Measurements from ENCODE around the gene SETD1A.
"Not testable (repeated sequence)": the region's sequence is repeated elsewhere in the genome, so short reads cannot be mapped to it uniquely, and the experiment has no call there.

The SETD1A gene

DNA sequence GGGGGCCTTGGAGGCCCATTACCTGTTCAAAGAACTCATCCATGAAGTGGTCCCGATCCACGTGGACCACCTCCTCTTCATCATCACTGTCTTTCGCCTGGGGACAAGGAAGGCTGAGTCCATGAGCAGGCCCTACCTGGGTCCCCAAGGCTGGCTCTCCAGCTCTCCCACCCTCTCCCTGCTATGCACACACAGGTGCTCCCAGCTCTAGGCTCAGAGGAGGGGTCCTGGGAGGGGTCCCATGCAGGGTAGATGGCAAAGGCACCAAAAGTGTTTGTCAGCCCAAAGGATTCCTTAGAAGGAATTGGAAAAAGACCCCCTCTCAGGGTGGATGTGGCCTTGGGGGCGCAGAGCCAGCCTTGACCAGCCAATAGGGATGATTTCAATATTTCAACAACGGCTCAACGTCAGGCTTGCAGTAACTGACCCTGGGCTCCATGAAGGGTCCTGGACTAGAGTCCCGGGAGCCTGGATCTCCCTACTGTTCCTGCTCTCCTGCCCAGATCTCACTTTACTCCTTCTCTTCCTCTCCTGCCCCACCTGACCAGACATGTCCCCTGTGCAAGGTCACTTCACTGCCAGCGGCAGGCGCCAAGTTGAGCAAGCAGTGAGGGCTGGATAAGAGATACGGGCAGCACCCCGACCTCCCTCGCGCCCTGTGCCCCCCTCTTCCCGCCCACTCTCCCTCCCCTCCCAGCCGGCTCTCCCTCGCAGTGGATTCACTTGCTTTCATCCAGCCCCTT, 44.1 kb downstream of the SETD1A start:
- no peak for DNase-seq

DNA sequence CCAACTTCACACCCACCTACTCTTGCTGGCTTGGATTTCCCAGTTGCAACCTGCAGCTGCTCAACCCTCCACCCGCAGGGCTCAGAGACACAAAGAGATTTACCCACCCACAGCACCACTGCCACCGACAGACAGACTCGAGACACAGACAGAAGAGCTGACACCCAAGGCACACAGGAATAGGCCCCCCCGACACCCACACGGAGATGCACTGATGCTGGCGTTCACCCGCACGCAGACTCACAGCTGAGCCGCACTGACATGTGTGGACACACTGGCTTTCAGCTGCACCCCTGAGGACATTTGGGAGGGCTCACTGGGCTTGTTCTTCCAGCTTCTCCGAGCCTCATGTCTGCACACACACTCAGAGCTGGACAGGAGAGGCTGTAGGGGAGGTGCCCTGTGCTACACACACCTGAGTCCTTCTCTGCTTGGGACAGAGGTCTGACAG, 44.7 kb downstream of the SETD1A start:
- no peak for DNase-seq

DNA sequence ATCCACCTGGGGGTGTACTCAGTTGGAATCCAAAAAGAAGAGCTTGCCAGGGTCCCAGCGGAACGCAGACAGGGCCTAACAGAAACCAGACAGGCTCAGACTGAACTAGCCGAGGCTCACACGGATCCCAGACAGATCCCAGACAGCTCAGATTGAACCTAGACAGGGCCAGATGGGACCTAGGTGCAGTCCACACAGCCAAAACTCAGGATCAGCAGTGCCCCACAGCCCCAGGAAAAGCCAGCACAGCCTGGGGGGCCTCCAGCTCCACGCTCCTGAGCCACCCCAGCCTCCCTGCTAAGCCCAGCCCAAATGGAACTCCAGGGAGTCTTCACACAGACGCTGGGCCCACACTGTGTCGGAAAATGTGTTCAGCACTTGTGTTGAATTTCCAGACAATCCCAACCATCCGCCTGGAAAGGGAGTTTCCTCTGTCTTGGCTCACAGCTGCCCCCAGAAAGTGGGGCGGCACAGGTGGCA, 45.3 kb downstream of the SETD1A start:
- DNase-seq: no peak

DNA sequence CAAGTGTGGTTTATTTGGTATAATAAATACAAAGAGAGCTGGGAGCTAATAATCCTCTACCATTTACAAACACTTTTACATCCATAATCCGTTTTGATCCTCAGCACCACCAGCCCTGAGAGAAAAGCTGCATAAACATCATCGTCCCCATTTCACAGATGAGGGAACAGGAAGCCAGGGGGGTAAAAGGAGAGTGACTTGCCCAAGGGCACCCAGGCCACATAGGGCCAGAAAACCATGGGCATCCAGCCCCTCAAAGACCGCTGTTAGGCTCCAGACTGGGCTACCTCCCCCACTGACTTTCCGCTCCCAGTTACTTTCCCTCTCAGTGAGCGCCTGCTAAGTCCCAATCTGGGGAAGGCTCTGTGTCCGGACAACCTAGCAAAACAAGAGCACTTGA, 46.2 kb downstream of the SETD1A start:
- no peak for DNase-seq

DNA sequence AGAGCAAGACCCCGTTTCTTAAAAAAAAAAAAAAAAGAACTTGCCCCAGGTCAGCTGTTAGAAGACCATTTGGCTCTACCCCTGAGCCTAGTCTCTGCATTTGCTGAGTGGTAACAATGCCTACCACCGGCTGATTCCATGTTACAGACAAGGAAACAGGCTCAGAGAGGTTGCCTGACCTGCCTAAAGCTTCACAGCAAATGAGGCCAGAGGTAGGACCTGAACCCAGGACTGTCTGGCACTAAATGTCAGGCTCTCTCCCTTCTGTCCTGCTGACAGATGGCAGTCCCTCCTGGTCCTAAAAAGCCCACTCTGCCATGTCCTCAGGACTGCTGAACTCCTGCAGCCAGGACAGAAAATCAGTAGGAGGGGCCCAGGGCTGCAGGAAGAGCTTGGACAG, 47.1 kb downstream of the SETD1A start:
- DNase-seq: no peak

DNA sequence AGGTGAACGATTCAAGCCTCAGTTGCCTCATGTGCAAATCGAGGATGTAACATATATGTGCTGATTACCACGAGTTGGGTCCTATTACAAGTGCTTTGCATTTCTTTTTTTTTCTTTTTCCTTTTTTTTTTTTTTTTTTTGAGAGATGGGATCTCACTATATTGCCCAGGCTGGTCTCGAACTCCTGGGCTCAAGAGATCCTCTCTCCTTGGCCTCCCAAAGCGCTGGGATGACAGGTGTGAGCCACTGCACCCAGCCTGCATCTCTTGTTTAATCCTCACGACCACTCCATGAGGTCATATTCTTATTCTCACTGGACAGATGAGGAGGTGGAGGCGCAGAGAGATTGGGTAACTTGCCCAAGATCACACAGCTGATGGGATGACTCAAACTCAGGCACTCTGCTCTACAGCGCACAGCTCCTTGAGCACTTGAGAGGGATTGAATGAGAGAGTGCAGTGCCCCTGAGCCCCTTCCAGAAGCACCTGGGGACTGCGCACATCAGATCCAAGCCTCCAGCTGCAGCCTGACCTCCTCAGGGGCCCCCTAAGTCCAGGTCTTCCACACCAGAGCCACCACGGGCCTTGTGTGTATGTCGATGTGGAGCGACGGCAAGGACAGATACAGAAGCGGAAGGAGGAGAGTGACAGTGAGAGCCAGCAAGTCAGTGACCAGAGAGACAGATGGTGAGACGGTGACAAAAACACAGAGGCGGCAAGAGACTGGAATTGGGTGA, 48.0 kb downstream of the SETD1A start:
- DNase-seq: no peak

DNA sequence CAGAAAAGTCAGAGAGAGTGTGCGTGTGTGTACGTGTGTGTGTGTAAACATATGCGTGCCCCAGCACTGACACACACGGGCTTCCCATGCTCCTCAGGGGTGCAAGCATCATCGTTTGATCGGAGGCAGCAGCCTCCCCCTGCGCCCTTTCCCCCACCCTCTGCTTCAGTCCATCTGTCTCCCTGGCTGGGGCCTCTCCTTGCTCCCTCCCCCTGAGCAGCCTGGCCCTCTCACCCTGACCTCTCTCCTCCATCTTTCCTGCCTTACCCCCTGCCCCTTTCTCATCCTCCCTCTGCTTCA, 48.5 kb downstream of the SETD1A start:
- no peak for DNase-seq

DNA sequence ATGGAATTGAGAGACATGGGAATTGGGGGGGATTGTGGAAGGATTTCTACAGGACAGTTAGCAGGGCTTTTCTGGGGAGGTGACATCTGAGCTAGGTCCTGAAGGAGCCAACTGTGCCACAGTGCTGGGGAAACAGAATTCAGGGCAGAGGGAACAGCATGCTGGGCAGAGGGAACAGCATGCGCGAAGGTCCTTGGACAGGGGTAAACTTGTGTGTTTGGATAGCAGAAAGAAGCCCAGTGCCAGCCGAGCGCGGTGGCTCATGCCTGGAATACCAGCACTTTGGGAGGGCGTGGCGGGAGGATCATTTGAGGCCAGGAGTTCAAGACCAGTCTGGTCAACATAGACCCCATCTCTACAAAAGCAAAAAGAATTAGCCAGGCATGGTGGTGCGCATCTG, 49.0 kb downstream of the SETD1A start:
- no peak for DNase-seq

DNA sequence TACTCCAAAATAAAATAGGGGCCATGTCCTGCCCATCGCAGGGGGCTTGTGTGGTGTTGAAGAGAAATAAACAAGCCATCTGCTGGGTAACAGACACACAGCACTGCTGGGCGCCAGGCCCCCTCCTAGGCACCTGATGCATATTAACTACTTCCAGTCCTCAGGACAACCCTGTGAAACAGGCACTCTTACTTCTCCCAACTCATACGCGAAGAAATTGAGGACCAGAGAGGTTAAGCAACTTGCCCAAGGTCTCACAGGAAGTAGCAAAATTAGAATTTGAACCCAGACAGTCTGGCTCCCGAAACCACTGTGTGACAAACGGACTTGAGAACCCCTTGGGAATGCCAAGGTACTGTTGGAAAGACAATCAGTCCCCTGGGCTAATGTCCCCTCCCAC, 50.1 kb downstream of the SETD1A start:
- DNase-seq: no peak

DNA sequence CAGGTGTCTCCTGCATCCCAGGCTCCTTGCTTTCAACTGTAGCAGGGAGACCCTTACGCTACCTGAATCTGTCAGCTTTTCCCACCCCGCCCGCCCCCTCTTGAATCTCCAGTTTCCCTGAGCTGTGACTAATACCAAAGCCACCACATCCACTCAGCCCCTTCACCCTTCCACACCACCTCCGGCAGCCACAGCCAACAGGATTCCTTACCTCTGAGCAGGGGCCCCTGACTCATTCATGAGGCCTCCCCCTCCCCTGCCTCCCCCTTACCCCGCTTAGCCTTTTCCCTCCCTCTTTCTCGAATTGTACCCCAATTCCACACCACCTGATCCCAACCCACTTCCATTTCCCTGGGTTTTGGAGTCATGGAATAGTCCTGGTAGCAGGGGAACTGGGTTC, 50.6 kb downstream of the SETD1A start:
- peak; percentile 58 for DNase-seq

DNA sequence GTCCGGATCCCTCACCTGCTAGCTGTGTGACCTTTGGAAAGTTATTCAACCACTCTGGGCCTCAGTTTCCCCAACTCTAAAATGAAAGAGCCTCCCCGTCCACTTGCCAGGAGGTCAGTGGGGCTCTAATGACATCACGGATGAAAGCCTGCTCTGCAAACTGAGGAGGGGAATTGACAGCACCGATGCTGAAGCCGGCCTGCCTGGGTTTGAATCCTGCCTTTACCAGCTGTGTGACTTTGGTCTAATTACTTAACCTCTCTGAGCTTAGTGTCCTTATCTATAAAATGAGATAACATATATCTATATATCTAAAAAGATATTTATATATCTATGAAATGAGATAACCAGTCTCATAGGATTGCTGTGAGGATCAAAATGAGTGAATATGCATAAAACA, 51.0 kb downstream of the SETD1A start:
- DNase-seq: no peak

DNA sequence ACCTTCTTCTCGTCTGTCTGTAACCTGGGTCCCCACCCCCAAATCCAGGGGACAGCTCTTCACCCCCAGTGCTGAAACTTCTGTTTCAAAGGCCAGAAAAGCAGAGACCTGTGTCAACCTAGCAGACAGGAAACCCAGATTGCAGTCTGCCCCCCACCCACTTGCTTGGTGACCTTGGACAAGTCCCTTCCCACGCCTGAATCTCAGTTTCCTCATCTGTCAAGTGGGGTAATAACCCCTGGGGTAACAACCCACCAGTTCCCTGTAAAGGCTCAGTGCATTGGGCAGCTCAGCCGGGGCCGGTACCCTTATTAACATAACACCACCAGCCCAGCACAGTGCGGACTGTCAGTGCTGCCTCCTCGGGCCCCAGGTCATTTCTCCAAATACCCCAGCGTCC, 51.6 kb downstream of the SETD1A start:
- DNase-seq: no peak

DNA sequence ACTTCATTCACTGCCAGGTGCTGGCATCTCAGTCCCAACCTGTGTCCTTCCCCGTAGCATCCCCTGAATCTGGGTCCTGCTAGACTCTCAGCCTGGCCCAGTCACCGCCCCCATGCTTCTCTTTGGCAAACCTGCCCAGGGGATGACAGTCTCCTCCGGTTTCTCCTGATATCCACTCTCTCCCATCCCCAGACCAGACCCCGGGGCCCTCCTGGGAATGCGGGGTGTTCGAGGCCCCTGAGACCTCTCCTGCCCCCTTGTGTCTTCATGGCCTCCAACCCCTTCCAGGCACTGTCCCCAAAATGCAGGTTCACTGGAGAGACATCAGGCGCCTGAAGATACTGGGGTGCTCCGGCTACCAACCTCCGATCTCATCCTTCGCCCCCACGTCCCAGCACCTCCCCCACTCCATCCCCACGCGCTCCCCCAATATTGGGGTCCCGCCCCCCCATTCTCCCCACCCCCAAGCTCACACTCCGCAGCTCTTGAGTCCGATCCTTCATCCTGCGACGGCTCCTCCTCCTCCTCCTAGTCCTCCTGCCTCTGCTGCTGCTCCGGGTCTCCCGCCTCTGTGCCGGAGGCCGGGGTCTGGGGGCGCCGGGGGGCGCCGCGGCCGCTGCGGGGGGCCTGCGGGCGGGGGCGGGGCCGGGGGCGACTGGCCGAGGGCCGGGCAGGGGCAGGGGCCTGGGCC, 52.5 kb downstream of the SETD1A start:
- DNase-seq: no peak

DNA sequence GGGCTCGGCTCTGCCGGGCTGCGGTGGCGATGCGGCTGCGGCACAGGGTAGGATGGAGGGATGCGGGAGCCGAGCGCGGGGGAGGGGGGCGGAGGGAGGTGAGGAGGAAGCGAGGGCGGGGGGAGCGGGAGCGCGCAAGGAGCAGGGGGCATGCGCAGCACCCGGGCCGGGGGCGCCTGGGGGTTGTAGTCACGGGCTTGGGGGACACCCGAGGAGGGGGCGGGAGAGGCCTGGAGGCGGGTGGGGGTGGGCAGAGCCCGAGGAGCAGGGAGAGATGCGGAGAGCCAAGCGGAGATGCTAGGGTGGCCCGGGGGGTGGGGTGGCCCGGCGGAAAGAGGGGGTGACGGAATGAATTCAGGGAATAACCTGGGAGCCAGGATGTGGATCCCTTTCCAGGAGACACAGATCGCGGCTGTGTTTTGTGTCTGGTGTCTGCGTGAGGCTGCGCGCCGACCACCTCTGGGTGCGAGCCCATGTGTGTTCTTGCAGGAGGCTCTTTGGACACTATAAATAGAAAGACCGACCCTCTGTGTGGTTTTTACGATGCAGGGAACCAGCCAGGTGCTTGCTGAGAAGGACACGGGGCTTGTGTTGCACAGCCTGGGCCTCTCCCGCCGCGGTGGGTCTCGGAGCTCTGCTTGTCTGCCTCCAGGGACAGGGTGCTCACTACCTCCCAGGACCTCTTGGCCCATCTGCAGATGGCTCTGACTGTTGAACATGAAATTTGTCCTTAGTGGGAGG, 53.2 kb downstream of the SETD1A start, which contains the start of gene STX1B:
Gene STX1B, minus strand, starts transcription at position 54 of the 741 bp plus-strand sequence. CDS start 242 bp downstream, outside the sequence.
- DNase-seq: no peak

DNA sequence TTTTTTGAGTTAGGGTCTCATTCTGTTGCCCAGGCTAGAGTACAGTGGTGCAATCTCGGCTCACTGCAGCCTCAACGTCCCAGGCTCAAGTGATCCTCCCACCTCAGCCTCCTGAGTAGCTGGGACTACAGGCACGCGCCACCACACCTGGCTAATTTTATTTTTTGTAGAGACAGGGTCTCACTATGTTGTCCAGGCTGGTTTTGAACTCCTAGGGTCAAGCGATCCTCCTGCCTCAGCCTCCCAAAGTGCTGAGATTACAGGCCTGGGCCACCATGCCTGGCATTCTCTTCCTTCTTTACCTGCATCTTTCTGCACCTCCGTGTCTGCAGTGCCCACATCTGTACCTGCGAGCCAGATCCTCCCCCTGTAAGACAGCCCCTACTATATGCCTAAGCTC, 54.3 kb downstream of the SETD1A start:
- DNase-seq: not testable (repeated sequence)

DNA sequence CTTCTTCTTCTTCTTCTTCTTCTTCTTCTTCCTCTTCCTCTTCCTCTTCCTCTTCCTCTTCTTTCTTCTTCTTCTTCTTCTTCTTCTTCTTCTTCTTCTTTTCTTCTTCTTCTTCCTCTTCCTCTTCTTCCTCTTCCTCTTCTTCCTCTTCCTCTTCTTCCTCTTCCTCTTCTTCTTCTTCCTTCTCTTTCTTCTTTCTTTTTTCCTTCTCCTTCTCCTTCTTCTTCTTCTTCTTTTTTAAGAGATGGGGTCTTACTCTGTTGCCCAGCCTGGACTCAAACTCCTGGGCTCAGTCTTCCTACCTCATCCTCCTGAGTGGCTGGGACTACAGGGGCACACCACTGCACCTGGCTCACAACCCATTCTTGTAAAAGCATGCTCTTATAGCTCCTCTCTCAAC, 55.7 kb downstream of the SETD1A start:
- not testable (repeated sequence) for DNase-seq

DNA sequence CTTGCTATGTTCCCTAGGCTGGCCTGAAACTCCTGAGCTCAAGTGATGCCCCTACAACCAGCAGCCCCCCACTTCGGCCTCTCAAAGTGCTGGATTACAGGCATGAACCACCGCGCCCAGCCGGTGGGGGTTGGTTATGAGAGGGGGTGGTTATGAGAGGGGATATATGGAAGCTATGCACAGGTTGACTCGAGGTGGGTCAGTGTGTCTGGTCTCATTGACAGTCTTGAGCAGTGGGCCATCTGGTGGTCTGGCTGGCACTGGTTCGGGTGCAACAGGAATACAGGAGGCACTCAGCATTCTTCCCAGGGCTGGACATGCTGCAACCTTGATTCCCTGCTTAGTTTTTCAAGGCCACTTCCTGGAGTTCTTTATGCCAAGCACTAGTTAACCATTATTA, 58.5 kb downstream of the SETD1A start:
- DNase-seq: no peak

DNA sequence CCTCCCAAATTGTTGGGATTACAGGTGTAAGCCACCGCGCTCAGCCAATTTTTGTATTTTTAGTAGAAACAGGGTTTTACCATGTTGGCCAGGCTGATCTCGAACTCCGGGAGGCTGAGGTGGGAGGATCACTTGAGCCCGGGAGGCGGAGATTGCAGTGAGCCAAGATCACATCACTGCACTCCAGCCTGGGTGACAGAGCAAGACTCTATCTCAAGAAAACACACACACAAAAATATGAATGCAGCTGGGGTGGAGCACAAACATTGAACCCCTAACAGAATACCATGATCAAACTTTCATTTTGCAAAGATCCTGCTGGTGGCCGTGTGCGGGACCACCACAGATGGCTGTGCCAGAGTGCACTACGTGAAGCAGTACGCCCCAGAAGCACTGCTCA, 60.2 kb downstream of the SETD1A start:
- not testable (repeated sequence) for DNase-seq

DNA sequence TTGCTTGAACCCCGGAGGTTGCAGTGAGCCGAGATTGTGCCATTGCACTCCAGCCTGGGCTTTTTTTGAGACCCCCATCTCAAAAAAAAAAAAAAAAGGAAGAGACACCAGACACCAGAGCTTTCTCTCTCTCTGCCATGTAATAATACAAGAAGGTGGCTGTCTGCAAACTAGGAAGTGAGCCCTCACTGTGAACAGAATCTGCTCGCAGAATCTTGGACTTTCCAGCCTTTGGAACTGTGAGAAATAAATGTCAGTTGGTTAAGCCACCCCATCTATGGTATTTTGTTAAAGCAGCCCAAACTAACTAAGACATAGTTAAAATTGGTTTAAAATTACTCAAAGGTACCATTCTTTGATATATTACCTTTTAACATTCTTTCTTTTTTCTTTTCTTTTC, 63.0 kb downstream of the SETD1A start:
- DNase-seq: no peak

DNA sequence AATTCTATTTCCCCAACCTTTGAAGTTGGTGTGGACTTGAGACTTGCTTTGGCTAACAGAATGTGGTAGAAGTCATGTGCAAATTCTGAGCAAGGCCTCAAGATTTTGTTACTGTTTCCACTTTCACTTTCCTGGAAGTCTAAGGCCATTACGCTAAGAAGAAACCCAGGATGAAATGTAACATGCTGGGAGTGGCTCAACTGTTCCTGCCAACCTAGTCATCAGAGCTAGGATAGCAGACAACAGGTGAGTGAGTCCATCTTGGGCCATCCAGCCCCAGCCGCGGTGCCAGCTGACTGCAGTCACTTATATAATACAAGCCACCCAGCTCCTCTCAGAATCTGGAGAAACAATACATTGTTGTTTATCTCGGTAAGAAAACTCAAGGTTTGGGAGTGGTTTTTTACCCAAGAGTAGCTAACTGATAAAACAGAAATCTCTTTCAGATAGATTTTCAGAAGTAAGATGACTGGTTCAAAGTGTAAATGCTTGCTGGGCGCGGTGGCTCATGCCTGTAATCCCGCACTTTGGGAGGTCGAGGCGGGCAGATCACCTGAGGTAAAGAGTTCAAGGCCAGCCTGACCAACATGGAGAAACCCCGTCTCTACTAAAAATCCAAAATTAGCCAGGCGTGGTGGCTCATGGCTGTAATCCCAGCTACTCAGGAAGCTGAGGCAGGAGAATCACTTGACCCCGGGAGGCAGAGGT, 65.1 kb downstream of the SETD1A start:
- DNase-seq: no peak

DNA sequence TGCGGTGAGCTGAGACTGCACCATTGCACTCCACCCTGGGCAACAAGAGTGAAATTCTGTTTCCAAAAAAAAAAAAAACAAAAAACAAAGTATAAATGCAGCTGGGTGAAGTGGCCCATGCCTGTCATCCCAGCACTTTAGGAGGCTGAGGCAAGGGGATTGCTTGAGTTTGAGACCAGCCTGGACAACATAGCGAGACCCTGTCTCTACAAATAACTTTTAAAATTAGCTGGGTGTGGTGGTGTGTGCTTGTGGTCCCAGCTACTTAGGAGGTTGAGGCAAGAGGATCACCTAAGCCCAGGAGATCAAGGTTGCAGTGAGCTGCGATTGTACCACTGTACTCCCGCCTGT, 65.7 kb downstream of the SETD1A start:
- DNase-seq: no peak

DNA sequence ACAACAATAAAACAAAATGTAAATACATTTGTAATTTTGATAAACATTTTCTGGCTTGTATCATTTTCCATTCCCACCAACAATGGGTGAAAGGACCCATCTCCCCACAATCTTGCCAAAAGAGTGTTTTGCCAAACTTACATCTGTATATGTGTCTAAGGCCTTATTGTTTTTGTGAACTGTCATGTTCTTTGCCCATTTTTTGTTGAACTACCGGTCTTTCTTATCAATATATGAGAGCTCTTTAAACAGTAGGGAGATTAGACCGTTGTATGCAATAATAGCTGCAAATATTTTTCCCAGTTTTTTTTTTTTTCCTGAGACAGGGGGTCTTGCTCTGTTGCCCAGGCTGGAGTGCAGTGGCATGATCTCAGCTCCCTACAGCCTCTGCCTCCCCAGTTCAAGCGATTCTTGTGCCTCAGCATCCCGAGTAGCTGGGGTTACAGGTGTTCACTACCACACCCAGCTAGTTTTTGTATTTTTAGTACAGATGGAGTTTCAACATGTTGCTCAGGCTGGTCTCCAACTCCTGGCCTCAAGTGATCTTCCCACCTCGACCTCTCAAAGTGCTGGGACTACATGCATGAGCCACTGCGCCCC, 66.2 kb downstream of the SETD1A start:
- DNase-seq: no peak

All from amniotic stem cell (primary cell).